GM21423 (cell line): ENCODE measurements around the gene RNASE7.
"Not testable (repeated sequence)": the region's sequence is repeated elsewhere in the genome, so short reads cannot be mapped to it uniquely, and the experiment has no call there.

ENCODE experiments used
- ATAC-seq: cut with Tn5 transposase; IDR thresholded peaks from one replicate; pipeline ENCODE4 v1.9.1; 2021; ENCODE audit warnings: mild to moderate bottlenecking, moderate library complexity; ENCODE audit not compliant: unreplicated experiment

RNASE7 gene, protein sequence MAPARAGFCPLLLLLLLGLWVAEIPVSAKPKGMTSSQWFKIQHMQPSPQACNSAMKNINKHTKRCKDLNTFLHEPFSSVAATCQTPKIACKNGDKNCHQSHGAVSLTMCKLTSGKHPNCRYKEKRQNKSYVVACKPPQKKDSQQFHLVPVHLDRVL

DNA sequence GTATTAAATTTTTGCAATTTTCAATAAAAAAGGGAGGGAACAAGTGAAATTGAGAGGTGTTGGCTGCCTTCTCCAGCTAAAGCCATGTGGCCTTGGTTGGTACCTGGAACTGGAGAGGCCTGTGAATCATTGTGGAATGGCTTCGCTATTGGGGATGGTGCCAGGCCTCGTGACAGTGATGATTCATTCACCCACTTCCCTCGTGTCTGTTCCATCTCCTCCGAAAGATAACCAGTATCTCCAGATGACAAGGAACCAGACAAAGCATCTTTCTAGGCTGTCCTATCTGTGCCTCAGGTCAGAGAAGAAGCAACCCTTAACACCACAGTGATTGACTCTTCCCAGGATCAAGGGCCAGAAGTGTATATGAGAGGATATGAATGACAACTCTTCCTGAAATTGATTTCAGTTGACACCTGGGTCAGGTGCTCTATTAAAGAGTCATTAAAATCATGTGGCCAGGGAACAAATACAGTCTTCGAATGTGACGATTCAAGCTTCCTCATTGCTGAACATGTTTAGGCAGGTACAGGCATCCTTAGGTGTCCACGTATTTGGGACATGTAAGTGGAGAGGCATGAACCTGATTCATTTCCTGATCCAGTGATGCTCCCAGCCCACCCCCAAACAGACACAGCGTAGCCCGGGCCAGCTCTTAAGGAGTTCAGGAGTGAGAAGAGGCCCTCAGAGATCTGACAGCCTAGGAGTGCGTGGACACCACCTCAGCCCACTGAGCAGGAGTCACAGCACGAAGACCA is at the start of gene RNASE7:
RNASE7 (plus strand) TSS at position 687 of the 758 bp plus-strand sequence. CDS start 631 bp downstream, outside the sequence.
- ATAC-seq, result no peak

DNA sequence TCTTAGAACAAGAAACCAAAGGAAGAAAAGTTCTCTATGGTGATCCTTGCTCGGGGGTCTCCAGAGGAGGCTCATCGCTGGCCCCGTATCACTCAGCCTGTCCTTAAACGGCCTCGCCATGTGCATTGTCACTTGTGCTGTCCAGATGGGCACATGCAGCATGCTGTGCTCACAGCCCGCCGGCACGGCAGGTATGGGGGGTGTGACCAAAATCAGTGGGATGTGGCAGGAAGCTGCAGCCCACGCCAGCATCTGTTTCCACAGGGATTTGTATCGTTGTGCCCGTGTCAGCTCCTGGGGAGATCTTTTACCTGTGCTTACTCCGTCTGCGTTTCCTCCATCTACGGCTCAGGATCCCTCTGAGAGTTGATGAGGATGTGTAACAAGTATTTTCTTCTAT is 45.6 kb upstream of the RNASE7 start:
- no peak for ATAC-seq

DNA sequence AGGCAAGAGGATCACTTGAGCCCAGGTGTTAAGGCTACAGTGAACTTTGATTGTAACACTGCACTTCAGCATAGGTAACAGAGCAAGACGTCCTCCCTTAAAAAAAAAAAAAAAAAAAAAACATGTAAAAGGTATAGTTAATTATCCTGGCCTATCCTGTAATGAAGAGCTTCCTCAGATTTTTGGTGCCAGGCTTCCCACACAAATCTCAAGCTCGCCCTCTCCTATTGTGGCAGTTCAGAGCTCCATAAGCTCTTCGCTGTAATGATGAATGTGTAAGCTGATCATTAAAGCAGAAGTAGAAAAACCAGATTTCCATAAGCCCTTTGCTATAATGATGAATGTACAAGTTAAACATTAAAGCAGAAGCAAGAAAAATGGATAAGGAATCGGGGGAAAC is 45.0 kb upstream of the RNASE7 start:
- no peak for ATAC-seq

DNA sequence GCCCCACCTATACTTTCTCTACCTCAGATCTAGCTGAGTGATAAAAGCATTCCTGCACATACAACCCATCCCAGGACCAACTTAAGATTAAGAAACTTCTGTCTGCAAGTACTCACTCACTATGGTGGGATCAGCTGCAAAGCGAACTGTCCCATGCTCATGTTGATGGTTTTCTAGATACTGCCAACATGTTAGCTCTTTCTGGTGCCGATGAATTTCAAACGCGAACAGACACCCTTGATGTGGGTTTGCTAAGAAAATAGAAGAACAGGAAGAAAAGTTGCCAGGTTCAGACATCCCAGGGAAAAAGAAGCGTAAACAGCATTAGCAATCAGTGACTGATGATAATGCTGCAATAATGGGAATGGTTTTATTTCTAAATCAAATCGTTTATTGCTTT is 44.6 kb upstream of the RNASE7 start:
- ATAC-seq, result no peak

DNA sequence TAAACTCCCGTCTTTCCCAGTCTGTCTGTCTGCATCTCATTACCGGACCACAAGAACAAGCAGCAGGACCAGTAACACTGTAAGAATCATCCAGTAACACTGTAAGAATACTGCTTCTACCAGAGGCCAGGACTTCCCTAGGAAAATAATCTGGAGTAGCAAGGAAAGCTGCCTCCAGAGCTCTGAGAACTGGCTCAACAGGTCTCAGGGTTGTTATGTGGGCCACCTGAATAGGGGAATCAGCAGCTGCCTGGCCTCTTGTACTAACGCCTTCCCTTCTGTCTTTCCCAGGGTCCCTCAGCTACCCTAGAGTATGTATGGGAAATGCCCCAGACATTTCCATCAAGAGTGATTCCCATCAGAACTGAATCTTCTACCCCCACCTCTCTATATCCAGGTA is 44.0 kb upstream of the RNASE7 start:
- ATAC-seq, result no peak

DNA sequence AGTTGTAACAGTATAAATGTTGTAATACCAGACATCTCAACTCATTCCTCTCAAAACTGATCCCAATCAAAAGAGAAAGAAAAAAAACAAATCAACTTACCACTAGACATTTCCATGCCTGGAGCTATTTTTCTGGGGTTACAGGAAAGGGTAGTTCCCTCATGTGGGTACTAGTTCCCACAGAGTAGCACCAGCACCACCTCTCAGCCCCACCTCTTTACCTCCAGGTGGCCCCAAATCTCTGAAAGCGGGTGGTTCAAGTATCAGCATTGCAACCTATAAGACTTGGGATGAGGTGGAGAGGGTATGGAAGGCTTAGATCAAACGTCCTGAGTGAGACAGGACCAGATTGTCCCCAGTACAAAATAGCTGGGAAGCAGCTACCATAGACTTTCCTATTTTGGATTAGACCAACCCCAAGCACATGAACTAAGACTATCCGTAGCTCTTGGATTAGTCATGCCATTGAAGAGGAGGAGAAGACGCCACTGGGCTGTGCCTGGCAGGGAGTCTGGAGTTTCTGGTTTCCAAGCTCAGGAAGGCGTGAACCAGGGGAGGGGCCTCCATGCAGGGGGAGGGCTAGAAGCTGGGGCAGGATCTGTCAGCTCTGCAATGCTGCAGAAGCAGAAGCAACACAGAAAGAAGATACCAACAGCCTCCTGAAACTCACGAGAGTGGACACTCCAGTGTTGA is 43.3 kb upstream of the RNASE7 start, which contains the start of gene SLC39A2:
SLC39A2 (plus strand) TSS at position 620 of the 693 bp plus-strand sequence. CDS start 154 bp downstream, outside the sequence.
- ATAC-seq, result no peak

DNA sequence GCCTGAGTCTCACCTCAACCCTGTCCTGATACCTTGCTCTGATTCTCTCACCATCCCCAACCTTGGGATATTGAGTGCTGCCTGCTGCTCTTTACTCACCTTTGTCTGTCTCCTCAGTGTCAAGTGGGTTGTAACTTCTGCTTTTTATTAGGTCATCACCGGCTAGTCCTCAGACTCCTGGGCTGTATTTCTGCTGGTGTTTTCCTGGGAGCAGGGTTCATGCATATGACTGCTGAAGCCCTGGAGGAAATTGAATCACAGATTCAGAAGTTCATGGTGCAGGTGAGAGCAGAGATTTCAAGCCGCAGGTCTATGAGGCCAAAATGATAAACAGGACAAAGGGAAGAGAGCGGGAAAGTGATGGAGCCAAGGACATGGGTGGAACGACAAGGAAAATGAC is 42.6 kb upstream of the RNASE7 start:
- ATAC-seq, result no peak

DNA sequence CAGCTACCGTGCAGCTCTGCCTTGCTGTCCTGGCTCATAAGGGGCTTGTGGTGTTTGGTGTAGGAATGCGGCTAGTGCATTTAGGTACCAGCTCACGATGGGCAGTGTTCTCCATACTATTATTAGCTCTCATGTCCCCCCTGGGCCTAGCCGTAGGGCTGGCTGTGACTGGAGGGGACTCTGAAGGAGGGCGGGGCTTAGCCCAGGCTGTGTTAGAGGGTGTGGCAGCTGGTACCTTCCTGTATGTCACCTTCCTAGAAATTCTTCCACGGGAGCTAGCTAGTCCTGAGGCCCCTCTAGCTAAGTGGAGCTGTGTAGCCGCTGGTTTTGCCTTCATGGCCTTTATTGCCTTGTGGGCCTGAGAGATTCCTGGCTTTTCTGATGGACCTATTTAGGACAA is 40.9 kb upstream of the RNASE7 start:
- no peak for ATAC-seq

DNA sequence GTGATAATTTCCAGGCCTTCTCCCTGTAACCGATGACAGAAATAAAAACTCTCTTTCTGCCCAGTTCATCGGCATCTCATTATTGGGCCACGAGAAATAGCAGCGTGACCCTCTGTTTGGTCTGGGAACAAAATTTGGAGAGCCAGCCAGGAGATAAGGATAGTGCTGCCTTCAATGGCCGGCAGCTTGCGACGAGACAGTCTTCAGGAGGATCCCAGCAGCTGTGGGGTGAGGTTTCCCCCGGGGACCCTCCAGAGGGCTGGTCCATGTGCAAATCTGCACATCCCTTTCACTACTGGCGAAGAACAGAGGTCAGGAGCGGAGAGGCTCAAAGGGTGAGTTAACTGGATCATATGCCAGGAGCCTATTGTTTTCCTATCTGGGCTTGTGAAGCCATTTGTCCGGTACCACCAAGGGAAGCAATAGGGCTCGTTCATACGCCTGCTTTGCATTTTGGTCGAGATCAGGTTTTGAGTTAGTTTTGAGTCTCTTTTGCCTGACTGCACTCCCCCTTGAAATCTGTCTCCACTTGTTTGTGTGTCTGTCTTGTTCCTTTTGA is 38.3 kb upstream of the RNASE7 start:
- no peak for ATAC-seq

DNA sequence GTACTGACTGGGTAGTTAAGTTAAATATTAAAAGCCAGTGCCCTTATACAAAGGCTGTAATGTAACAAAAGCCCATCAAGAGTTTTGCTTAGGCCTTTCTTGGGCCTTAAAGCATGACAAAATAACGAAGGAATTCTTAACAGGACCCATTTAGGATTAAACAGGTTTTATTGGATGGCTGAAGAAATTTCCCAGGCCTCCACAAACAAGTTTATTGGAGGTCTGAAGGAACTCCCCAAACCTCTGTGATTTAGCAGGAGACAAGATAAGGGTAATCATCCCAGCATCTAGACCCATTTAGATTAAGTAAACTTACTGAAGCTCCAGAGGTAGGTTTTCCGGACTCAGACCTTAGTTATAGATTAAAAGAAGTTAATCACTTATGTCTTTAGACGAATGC is 32.4 kb upstream of the RNASE7 start:
- not testable (repeated sequence) for ATAC-seq

DNA sequence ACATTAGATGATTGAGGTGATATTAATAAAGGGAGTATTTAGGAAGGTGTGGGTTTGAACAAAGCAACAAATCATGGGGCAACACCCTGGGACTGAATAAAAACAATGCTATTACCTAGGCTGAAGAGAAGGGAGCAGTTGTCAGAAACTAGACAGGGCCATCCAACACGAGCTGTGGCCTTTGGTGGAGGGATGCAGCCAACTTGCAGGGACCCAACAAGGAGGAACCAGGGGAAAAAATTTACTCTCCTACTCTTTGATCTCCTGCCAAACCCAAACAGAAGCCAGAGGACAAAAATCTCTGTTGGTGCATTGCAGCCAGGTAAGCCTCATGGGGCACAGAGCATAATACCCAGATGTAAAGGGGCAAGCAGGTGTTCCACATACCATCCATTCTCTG is 31.0 kb upstream of the RNASE7 start:
- no peak for ATAC-seq

DNA sequence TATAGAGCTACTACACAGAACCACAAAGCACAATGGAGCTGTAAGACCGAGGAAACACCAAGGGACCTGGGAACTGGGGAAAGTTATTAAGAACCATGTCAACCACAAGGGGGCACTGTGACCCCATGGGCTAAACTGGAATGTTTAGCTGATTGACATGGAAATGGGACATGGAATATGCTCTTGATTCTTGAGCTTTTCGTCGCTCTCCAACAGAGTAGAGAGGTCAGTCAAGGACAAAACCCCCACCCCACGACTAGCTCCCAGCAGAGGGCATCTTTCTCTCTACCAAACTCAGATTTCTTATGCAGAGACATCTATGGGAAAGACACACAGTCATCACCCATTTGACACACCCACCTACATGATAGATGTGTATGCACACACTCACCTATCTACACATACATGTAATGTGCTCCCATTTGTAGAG is 27.4 kb upstream of the RNASE7 start:
- no peak for ATAC-seq

DNA sequence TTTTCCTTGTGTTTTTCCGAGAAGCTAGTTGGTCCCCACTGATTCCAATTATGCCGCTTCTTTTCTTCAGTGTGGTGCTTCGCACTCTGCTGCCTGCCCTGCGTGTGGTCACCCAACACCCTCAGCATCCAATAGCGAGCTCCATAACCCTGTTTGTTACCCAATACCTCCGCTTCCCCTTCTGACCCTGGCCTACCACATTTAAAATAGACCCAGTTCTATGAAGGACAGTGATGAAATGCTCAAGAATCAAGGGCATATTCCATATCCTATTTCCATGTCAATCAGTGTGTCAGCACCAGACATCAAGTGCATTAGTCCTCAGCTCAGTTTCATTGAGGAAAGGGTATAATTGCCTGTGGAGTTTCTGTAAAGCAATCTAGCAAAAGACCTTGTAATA is 26.9 kb upstream of the RNASE7 start:
- no peak for ATAC-seq

DNA sequence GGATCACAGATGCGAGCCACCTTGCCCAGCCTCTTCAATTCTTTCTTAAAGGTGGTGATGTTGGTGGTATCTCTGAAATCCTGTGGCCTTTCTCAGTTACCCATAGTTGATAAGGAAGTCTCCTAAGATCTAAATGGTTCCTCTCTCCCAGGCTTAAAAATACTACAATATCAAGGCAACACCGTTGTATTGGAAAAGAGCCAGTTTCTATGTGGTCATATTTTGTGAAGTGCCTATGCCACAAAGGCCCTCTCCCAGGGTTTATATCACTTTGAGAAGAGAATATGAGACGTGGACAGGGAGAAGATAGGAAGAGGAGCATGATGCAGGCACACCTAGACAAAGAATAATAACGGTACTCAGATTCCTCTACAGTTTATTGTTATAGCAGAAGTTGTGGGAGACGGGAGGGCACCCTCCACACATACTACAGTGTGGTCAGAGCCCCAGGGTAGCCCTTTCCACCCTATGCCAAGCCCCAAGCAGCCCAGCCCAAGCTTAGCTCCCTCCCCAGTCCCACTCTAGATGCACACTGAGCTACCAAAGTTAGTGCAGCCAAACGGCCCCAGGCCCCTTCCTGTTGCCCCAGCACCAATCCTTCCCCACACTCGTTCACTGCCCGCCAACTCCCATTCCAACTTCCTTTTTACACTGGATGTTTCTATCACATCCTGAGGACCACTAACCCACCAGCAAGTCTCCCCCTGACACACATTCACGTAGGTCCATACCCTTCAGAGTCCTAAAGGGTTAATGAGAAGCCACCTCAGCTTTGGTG is 25.6 kb upstream of the RNASE7 start:
- no peak for ATAC-seq

DNA sequence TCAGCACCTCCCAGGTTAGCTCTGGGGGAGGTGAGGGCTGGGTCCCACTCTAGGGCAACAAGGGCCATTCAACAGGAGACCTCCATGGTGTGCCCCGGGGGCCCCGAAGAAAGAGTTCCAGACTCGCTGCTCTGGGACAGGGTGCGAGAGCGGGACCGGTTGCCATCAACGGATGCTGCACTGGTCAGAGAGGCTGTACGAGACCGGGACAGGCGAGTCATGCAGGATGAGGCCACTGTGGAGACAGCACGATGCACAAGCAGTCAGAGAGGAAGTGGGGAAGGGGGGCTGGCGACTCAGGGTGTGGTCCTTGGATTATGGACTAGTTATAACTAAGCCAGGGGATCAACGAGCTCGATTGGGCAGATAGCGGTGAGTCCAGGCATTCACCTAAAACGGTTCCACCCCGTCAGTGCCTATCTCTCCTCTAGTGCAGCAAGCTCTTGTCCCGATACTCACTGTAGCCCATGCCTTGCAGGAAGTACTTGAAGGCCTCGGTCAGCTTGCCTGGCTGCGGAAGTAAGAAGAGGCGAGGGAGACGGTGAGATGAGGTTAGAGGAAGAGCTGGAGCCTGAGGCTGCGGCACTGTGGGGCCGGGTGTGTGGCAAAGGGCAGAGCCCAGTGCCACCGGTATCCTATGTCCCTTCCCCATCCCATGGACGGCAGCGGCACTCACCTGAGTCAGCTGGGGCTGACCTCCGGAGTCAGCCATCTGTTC is 24.5 kb upstream of the RNASE7 start:
- no peak for ATAC-seq

DNA sequence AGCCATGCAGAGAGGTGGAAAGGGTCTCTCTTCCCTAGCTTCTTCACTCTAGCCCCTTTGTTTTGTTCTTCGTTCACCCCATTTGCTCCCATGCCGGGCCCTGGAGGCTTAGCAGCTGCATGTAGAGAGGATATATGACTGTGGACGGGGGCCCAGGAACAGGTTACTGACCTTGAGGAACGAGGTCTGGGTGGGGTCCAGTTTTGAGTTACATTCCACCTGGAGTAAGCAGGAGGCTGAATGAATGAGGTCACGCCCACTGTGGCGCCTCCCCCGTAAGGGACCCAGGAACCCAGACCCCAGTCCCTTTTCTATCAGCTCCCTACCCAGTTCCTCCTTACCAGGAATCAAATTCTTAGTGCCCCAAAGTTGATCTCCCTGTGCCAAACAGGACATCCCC is 23.9 kb upstream of the RNASE7 start:
- ATAC-seq, result no peak

DNA sequence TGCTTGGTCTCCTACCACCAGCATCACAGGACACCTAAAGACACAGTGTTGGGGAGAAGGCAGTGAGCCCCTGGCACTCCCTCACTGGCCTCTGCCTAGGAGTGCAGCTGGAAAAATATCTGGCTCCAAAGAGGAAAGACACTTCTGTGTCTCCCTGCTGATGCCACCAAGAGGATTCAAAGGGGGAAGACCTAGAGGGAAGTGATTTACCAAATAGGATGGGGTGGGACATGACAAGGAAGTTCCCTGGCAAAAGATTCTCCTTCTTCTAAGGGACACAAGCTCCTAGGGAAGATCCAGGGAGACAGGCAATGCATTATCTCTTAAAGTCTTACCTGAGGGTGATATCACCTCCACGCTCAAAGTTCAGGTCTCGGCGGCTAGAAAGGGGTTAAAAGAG is 23.4 kb upstream of the RNASE7 start:
- no peak for ATAC-seq

DNA sequence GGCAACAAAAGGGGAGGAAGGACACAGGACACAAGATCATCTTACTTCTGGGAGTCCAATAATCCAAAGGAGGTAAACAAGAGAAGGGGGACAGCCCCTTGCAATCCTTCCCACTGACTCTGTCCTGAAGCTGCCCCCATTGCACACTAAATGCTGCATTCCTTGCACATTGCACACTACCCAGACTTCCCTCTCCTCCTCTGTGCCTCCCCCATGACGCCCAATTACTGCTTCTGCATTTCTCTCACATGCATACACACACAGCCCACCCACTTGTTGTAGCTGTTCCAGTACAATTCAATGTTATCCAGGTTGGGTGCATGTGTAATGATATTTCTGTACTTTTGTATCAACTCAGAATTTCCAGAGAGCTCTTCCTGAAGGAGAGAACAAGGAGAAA is 22.8 kb upstream of the RNASE7 start:
- no peak for ATAC-seq

DNA sequence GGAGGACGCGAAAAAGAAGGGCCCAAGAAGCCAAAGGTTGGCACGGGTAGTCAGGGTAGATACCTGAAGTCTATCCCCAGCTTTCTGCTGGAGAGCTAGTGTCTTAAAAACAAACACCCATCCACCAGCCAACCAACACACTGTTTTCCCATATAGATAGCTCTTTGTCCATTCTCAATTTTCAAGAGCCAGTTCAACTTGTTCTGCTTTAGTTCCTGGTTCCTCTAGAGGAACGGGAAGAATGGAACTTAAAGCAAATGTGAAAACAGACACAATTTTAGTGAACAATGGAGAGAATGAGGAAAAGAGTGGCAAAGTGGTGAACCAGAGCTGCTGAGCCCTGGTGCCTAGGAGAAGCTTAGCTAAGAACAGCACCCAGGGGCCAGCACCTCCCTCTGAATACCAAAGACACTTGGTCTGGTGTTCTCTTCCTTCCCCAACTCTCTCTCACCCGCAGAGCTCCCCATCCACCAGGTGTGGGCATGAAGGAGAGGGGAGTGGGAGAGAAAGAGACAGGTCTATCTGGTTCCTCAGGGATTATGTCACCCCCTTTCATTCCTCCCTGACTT is 21.1 kb upstream of the RNASE7 start:
- ATAC-seq, result no peak

DNA sequence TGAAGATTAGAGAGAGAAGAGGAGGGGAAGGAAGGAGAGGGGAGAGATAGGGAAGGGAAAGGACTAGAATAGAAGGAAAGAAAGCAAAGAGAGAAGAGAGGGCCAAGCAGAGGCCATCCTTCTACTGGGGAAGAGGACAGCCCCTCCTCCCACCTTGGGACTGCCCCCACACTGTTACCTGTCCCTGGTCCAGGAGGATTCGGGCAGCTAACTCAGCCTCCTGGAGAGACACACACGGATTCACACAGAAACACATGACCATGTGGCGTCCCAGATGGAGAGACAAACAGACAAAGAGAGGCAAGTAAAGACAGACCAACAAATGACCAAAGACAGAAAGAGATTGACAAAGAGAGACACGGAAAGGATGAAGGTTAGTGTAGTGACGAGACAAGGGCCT is 19.5 kb upstream of the RNASE7 start:
- ATAC-seq, result no peak
